GM19240 (cell line): ENCODE results near the gene CABP4.
A peak's percentile ranks its signal among the peaks of the same experiment; 100 is the strongest.

Experiments
- DNase-seq: peaks from one replicate; pipeline ENCODE4 v3.0.0; 2011; ENCODE audit warnings: low spot score; ENCODE audit not compliant: insufficient read length

Gene CABP4

DNA sequence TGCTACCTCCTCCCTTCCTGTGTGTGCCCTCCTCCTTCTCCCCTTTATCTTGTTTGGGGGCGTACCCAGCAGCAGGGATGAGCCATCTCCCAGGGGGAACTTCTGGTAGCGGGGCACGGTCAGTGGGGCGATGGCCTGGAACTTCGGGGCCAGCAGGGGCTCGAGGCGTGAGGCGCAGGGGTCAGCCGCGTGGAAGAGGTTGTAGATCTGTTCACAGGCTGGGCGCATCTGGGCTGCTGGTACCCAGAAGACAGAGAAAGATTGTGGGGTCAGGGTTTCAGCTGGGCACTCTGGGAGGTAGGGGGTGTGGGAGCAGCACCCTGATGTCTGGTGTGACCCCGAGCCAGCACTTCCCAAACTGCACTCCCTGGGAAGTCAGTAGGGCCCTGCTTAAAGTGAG lies 41.0 kb downstream of the CABP4 start:
- no peak for DNase-seq

DNA sequence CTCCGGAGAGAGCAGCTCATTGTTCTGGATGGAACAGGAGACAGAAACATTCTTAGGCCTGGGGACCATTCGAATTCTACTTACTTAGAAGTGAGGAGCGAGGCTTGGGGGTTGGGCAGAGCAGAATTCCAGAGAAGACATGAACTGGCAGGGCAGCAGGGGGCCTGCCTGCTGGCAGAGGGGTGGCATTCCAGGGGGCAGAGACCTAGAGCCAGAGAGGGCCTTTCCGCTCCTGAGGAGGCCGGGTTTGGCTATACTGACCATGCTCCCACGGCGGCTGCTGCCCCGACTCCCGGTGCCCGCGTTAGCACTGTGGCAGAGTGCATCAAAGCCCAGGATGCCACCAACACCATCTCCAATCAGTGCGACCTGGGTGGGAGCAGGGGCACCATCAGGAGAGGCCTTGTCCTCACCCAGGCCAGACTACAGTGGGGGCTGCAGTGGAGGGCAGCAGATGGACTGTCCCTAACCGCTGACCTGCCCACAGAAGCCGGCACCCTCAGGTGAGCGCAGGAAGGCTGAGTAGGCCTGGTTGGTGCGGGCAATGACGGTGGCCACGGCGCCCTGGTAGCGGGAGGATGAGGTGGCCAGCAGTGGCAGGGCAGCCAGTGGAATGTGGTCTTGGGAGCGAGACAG lies 42.6 kb downstream of the CABP4 start:
- DNase-seq, result no peak

DNA sequence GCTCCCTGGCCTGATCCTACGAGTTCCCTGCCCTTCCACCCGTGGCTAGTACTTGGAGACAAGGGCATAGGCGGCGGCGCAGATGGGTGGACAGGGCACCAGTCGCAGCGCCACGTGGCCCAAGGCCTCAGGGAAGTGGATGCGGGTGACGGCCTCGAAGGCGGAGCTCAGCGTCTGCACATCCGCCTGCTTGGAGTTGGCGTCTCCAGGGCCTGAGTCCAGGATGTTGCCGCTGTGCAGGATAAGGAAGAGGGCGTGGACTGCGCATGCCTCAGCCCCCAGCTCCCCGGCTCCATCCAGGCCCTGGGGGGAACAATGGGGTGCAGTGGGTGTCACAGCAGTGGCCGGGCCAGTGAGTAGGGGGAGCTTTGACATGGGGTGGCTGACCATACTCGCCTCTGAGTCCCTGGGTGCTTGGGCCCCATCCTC lies 43.4 kb downstream of the CABP4 start:
- DNase-seq, result no peak

DNA sequence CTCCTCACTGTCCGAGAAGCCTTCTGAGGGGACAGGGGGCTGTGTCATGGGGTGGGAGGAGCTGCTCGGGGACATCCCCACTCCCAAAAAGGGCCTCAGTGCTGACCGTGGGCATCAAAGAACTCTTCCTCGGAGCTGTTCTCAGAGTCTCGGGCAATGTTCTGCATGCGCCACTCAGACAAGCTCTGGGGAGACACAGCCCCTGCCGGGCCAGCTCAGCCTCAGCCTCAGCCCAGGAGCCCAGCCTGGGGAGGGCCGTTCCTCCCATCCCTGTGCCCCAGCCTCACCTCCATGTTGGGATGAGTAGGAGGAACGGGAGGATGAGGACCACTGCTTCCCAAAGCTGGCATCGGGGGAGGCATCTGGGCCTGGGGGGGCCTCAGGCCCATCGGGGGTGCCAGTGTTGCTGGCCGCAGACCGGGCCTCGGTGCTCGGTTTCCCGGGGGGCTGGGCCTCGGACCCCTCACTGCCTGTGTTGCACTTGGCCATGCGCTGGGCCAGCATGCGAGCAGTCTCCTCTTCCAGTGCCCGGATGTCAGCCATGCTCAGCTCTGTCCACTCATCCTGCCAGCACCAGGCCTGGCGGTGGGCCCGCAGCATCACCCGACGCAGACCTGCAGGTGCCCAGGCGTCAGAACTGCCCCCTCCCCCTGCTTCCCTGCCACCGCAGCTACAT lies 44.8 kb downstream of the CABP4 start:
- no peak for DNase-seq

DNA sequence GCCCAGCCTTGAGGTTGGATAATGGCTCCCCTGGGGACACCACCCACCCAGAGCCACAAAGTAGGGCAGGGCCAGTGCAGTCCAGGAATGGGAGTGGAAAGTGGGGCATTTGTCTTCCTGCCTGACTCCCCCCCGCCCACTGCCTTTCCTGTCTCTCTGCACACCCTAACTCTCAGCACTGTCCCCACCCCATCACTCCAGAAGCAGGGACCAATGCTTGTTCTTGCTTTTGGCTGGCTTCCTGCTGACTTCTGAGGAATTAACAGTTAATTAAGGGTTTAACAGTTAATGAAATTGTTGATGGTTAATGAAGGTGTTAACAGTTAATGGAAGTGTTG lies 45.3 kb downstream of the CABP4 start:
- DNase-seq, result no peak

DNA sequence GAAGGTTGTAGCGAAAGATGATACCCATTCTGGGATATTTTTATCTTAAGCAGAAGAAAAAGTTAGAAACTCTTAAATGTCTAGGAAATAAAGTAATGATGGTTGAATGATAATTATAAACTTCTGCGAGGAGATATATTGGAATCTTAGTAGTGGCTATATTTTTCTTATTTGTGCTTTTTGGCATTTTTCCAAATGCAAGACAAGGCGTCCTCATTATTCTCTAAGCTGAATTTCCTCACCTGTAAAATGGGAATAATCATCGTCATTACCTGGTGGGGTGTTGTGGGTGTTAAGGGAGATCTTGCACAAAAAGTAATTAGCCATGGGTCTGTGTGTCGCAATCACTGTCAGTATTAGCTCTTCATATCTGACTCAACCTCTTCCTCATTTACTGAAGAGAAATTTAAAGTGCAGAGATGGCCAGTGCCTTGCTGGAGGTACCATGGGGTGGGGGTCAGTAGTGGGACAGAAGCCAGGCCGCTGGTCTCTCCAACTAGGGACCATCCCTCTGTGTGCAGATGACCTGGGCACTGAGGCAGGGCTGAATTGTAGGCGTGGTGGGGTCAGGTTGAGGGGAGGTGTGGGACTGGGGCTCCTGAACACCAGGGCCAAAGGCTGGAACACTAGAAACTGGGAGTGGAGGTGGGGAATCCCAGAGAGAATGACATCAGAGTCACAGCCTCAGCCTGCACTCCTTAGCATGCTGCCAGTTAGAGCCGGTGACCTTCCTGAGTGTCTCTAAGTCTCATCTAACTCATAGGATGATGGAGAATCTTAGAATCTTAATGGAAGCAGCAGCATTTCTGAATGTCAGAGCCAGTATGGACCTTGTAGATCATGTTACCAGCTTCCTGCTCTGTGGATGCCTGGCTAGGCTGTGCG lies 45.9 kb downstream of the CABP4 start:
- no peak for DNase-seq

DNA sequence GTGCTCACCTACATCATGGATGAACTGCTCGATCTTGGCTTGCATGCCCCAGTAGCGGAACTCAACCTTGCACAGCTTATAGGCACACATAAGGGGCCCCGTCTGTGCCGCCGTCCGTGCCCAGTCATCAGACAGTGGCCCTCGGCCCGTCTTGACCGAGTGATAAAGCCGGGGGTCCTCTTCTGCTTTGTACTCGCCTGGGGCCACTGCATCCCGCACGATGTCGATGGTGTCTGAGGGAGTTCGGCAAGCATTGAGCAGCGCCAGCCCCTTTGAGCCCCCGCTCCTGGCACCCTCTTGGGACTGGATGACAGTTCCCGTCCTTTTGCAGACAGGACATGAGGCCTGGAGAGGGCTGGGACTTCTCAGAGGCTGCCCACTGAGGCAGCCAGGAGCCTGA lies 46.7 kb downstream of the CABP4 start:
- DNase-seq, result no peak

DNA sequence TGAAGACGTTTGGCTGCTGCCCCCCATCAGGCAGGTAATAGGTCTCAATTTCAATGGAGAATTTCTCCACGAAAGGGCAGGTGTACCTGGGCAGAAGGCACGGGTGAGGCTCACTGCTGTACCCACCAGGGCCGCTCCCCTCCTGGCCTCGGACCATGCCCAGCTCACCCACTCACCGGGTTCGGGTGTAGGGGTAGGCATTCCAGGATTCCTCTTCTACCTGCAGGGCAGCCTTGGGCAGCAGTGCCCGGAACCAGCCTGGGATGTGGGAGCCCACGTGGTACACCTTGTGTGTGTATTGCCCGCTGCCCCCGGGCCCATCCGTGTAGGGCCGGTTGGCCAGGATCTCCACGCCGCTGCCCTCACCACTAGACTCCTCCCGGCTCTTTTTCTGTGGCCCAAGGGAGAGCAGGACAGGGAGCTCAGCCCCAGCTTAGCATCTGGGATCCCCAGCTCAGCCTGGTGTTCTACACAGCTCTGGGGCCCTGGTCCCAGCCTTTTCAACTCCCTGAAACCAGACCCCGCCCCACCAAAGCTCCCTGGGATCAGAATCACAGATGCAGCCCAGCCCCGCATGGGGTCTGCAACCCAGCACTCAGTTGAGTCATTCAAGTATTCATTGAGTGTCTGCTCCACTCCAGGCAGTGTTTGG lies 47.3 kb downstream of the CABP4 start:
- no peak for DNase-seq

DNA sequence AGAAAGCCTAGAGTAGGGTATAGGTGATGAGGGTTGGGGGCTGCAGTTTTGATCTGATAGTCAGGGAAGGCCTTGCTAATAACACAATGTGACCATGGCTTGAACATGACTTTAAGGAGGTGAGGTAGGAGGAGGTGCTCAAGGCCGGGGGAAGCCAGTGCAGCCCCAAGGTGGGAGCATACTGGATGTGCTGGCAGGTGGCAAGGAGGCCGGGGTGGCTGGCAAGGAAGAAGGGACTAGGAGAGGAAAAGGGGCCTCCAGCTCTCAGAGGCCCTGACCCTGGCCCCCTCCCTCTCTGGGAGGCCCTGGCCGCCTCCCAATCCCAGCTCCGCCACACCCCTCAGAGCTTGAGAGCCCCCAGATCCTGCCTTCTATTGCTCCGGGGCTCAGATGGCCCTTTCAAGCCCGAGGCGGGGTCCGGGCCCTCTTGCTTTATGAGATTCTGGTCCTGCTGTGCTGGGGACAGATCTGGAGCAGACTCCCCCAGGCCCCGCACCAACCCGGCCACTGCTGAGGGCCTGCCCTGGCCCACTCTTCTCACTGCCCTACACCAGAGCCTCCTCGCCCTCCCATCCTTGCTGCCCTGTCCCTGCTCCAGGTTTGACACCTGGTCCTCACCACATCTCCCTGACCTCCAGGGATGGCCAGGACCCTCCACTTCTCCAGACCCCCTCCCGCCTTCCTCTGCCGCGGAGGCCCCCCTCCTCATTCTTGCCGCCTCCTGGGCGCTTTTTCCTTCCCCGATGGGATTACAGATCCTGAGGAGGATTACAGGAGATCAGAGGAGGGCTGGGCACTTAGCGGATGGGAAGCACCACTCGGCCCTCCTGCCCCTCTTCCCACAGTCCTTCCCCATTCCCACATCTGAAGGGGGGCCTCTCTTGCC lies 48.2 kb downstream of the CABP4 start:
- no peak for DNase-seq

DNA sequence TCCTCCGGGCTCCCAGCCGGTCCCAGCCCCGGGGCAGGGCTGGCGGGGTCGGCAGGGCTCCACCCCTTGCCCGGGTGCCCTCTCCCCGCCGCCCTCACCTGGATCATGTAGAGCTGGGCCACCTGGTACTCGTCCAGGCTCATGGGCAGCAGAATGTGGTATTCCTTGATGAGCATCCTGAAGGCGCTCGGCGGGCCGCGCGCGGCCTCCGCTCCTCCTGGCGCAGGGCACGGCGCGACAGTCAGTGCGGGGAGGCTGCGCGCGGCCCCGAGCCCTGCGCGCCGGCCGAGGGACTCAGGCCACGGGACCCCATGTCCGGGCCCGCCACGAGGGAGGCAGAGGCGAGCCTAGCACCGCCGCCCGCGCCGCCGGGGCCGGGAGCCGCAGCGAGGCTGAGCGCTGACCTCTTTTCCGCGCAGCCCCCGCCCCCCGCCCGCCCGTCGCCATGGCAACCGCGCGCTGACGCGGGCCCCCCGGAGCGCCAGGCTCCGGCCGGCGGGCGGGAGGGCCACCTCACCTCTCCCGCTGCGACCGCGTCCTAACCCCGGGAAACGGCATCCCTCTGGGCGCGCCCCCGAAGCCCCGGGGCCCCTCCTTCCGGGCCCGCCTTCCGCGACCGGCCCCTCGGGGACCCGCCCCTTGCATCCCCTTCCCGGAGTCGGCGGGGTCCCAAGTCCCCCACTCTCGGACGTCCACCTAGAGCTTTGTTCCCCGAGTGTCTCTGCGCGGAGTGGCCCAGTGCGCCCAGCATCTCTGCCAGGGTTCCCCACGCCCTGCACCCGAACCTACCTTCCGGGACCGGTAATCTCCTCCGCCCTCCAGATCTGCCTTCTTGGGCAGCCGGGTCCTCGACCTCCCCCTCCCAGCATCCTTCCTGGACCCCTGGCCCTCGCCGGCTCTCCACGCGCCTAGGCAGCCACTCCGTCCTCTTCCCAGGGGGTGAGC lies 49.1 kb downstream of the CABP4 start:
- no peak for DNase-seq

DNA sequence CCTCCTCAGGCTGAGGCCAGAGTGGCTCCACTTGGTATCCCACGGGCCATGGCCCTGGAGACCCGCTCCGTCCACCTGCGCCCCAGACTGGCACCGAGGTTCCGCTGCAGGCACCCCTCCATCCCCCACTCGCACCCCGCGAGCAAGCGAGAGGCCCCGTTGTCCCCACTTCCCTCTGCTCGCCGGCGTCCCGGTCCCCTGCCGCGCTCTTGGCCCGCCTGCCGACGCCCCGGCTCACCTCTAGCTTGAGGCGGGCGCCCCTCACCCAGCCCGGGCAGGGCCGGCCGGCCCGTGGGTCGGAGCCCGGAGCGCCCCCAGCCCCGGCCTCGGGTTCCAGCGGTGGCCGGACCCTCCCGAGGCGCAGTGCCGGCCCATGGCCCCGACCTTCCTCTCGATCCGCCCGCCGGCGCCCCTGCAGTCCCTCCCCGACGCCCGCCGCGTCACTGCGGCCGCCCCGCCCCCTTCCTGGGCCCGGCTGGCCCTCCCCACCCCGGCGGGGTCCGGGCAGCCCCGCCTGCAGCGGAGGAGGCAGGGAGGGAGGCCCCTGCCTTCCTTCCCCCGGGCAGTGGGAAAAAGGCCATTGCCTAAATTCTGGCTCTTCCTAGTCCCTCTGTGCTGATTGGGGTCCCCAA lies 49.9 kb downstream of the CABP4 start, which contains the start of gene PITPNM1:
Gene PITPNM1, minus strand, starts transcription at position 414 of the 632 bp plus-strand sequence. CDS start 1,183 bp downstream, outside the sequence.
- peak; percentile 81 for DNase-seq

DNA sequence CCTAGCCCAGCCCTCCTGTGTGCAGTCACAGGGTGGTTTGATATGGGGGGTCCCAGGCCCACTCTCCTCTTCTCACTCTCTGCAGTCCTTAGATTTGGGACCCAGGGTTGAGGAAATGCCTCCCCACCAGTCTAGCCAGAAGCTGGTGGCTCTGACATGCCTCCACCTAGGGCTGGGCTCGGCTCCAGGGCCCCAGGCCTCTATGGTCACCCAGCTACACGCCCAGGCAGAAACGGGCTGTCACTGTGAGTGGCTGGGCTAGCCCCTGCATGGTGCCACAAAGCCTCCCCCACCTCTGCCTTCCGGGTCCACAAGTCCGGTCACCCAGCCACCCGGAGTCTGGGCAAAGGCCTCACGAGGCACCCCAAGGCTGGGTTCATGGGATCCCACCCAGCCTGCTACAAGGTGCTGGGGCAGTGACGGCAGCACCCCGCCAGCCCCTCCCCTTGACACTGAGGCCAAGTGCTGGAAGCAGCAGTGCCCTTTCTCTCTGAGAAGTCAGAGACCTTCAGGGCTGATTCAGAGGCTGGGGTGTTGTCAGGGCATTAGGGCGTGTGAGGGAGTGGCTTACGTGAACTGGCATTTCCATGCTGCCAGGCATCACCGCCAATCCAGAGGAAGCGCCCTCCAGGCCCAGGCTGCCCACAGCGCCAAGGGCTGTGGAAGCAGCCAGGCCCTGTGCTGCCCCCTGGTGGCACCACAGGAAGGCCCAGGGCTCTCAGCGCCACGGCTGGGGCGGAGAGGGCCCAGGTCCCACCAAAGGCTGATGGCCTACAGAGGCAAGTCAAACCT lies 50.6 kb downstream of the CABP4 start:
- DNase-seq, result peak; percentile 78

DNA sequence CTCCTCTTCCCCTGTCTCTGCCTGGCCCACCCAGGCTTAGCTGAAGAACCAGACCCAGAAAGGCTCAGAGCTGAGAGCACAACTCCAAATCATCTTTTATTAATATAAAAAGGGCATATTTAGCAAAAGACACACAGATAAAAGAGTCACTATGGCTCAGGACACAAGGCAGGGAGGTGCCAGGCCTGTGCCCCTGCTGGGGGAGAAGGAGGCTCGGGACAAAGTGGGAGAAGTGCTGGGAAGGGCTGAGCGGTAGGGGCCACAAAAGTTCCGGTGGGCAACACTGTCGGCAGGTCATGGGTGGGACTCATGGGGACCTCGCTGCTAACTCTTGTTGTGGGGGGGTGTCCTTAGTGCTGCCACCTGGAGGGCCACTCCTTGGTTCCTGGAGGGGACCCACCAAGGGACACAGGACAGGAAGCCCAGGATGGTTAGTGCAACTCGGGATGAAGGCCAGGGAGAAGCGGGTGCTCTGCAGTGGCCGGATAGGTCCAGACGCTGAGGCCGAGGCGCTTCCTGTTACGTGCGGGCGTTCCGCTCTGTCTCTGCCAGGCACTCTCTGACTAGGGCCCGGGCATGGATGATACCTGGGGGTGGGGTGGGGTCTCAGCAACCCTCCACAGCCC lies 51.4 kb downstream of the CABP4 start:
- DNase-seq, result no peak

DNA sequence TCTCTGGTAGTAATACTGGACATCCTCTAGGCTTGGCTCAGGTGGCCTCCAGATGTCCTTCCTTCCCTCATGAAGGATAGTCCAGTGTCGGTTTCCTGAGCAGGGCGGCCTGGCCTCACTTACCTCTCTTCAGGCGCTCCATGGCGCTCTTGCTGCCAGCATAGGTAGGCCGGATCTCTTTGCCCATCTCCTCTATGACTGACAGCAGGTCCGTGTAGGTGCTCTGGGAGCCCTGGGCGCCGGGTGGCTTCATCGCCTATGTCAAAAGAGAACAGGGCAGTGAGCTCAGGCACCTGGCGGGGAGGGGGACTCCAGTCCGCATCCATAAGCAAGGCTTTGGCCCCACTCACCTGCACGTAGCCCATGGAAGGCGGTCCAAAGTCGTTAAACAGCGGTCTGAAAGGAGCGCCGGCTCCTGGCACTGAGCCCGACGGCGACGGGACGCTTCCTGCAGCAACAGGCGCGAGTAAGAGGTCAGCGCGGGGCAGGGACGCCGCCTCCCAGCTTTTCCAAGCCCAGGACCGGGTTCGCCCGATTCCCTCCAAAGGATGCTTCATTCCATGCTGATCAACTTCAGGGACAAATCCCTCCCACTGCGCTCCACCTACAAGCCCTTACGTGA lies 52.2 kb downstream of the CABP4 start:
- DNase-seq, result no peak

DNA sequence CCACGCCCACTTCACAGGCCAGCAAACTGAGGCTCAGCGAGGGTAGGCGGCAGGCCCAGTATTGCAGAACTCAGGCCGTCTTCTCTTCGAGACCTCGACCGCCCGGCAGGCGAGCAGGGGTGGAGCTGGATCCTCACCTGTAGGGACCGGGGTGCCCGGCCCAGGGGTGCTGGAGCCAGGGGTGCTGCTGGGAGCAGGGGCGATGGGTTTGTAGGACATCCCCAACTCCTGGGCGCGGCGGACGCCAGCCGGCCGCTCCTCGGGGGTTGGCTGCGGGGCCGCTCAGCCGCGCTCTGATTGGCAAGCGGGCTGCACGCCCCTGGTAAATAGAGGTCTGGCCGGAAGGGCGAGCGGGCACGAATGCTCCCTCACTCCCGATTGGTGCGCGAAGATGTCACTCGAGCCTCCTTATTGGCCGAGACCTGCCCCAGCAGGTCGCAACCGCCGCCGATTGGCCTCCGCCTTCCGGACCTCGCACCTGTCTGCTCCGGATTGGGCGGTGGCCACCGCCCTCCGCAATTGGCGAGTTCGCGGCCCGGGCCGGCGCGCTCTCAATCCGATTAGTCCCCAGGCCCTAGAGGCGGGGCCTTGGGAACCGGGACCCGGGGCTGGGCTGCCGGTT lies 52.8 kb downstream of the CABP4 start, which contains the start of gene CDK2AP2:
Gene CDK2AP2, minus strand, starts transcription at position 299 of the 622 bp plus-strand sequence. Its CDS starts 80 bp downstream, at position 219.
- peak; percentile 98 for DNase-seq

DNA sequence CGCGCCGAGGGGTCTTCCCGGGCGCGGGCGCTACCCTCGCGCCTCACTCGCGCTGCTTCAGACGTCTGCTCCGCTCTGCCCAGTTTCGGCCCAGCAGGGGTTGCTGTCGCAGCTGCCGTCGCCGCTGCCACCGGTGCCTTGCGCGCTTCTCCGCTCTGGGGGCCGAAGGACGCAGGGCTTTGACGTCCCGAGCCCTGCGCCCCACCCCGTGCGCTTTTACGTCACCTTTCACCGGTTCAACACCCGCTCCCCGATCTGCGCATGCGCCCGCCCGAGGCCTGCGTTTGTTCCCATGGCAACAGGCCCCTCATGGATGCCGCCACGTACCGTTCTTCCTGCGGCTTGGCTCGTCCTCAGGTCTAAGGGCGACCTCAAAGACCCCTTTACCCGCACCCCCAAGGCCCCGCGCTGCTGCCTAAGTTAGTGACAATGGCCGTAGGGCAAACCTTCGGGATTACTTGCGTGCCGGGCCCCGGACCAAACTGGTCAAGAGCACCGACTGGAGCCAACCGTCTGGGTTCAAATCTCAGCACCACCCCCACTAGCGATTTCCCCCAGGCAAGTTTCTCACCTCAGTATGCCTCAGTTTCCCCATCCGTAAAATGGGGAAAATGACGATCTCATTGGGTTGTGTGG lies 53.5 kb downstream of the CABP4 start:
- peak; percentile 98 for DNase-seq

DNA sequence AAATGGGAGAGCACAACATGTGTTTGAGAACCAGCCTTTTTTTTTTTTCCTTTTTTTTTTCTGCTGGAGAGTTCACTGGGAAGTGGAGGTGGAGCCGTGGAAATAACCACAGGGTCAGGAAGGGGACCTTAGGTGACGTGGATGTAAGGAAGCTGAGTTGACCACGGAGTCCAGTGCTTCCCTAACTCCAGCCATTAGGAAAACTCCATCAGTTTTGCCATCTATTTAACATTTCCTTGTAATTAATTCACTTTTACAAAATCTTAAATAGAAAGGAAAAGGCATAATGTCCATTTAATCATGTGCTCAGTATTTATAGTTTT lies 54.8 kb downstream of the CABP4 start:
- no peak for DNase-seq
